ENCODE measurements around the gene TMEM192. TPM values are rescaled to one million over a fixed set of nuclear protein-coding genes. Genes with fewer than 3 reads are reported as not detected.
"Not testable (repeated sequence)": the region's sequence is repeated elsewhere in the genome, so short reads cannot be mapped to it uniquely, and the experiment has no call there.

TMEM192 gene
- total RNA-seq, 2 donors from 2014 or later: 13.1 to 15.1 TPM

DNA sequence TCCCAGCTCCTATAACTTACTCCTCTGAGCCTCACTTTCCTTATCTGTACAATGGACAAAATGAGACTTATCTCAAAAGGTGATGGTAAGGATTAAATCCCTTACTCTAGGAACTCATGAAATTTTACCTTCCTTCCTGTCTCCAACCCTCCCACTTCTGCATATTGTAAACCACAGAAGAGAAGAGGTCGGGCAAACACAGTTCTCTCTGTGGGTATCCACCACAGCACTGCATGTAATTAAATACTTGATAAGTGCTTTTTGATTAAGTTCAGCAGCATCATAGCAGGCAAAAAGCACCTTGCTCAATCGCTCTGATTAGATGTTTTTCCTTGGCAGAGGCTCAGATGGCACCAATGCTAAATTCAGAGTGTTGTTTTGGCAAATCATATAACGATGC is 17.3 kb upstream of the TMEM192 start:
- H3K4me1 Mint-ChIP-seq: no peaks in the 10 kb centered on the region
- no peaks in the 10 kb centered on the region for H3K9me3 Mint-ChIP-seq
- TF ChIP-seq, protein P1, sequence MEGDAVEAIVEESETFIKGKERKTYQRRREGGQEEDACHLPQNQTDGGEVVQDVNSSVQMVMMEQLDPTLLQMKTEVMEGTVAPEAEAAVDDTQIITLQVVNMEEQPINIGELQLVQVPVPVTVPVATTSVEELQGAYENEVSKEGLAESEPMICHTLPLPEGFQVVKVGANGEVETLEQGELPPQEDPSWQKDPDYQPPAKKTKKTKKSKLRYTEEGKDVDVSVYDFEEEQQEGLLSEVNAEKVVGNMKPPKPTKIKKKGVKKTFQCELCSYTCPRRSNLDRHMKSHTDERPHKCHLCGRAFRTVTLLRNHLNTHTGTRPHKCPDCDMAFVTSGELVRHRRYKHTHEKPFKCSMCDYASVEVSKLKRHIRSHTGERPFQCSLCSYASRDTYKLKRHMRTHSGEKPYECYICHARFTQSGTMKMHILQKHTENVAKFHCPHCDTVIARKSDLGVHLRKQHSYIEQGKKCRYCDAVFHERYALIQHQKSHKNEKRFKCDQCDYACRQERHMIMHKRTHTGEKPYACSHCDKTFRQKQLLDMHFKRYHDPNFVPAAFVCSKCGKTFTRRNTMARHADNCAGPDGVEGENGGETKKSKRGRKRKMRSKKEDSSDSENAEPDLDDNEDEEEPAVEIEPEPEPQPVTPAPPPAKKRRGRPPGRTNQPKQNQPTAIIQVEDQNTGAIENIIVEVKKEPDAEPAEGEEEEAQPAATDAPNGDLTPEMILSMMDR (conservative IDR thresholded peaks at IDR 0.05): no peak
- WGBS, 2 experiments (ENCODE audit: insufficient coverage in 1 of 2, insufficient read length in 1 of 2): 71 to 87% methylated on average over 1 to 3 of the region's 3 CpGs
- H3K27me3 Mint-ChIP-seq (ENCODE audit: insufficient read depth): no peaks in the 10 kb centered on the region
- no peaks in the 10 kb centered on the region for H3K27me3 ChIP-seq (ENCODE audit: control insufficient read depth, insufficient read depth, low read length, poor library complexity, severe bottlenecking)
- H3K9me3 ChIP-seq (ENCODE audit: control insufficient read depth, low read length): no peaks in the 10 kb centered on the region
- no peaks in the 10 kb centered on the region for H3K4me1 ChIP-seq (ENCODE audit: control insufficient read depth, insufficient read depth, low read length)
- no peak overlapping the region for H3K27ac Mint-ChIP-seq
- no peaks in the 10 kb centered on the region for H3K36me3 ChIP-seq (ENCODE audit: control insufficient read depth, insufficient read depth, low read length)
- H3K4me3 ChIP-seq (ENCODE audit: low read length): no peak overlapping the region
- no peak for DNase-seq
- no peaks in the 10 kb centered on the region for H3K36me3 Mint-ChIP-seq (ENCODE audit: low read depth)
- H3K27ac ChIP-seq (ENCODE audit: low read depth, low read length): no peak overlapping the region
- H3K9ac ChIP-seq (ENCODE audit: extremely low read depth, low read length, poor library complexity, severe bottlenecking): no peak overlapping the region
- H3K4me3 Mint-ChIP-seq: no peak overlapping the region

DNA sequence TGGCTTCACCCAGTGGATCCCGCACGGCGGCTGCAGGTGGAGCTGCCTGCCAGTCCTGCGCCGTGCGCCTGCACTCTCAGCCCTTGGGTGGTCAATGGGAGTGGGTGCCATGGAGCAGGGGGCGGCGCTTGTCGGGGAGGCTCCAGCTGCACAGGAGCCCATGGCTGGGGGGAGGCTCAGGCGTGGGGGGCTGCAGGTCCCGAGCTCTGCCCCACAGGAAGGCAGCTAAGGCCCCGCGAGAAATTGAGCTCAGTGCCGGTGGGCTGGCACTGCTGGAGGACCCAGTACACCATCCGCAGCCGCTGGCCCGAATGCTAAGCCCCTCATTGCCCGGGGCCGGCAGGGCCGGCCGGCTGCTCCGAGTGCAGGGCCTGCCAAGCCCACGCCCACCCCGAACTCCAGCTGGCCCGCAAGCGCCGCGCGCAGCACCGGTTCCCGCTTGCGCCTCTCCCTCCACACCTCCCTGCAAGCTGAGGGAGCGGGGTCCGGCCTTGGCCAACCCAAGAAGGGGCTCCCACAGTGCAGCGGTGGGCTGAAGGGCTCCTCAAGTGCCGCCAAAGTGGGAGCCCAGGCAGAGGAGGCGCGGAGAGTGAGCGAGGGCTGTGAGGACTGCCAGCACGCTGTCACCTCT is 13.3 kb upstream of the TMEM192 start:
- not testable (repeated sequence) for H3K27ac Mint-ChIP-seq; H3K4me3 ChIP-seq (ENCODE audit: low read length); DNase-seq; H3K9me3 Mint-ChIP-seq; H3K9me3 ChIP-seq (ENCODE audit: control insufficient read depth, low read length); H3K4me1 Mint-ChIP-seq; H3K36me3 Mint-ChIP-seq (ENCODE audit: low read depth); H3K4me3 Mint-ChIP-seq; H3K4me1 ChIP-seq (ENCODE audit: control insufficient read depth, insufficient read depth, low read length); H3K27ac ChIP-seq (ENCODE audit: low read depth, low read length); H3K9ac ChIP-seq (ENCODE audit: extremely low read depth, low read length, poor library complexity, severe bottlenecking); H3K27me3 Mint-ChIP-seq (ENCODE audit: insufficient read depth); H3K36me3 ChIP-seq (ENCODE audit: control insufficient read depth, insufficient read depth, low read length); H3K27me3 ChIP-seq (ENCODE audit: control insufficient read depth, insufficient read depth, low read length, poor library complexity, severe bottlenecking)
- WGBS, 2 experiments (ENCODE audit: insufficient coverage in 1 of 2, insufficient read length in 1 of 2): 93 to 95% methylated on average over 6 to 40 of the region's 40 CpGs

DNA sequence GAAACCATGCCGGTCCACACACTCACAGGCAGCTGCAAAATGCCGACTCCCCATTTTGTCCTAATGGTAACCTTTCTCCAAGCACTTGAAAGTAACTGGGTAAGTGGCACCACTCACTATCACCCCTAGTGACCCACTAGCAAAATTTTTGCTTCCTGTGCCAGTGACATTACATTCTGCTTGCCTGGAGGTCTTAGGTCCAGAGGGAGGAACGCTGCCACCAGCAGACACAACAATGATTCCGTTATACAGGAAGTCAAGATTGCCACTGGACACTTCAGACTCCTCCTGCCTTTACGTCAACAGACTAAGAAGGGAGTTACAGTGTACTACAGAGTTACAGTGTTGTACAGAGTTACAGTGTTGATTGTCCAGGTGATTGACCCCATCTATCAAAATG is 11.8 kb upstream of the TMEM192 start:
- DNase-seq: no peak
- Histone ChIP-seq H3K9ac (ENCODE audit: extremely low read depth, low read length, poor library complexity, severe bottlenecking) (no peak overlapping the region), H3K27ac (ENCODE audit: low read depth, low read length) (no peak overlapping the region), H3K9me3 (ENCODE audit: control insufficient read depth, low read length) (no peaks in the 10 kb centered on the region), H3K36me3 (ENCODE audit: control insufficient read depth, insufficient read depth, low read length) (no peaks in the 10 kb centered on the region), H3K4me1 (ENCODE audit: control insufficient read depth, insufficient read depth, low read length) (no peaks in the 10 kb centered on the region), H3K4me3 (ENCODE audit: low read length) (no peak overlapping the region), H3K27me3 (ENCODE audit: control insufficient read depth, insufficient read depth, low read length, poor library complexity, severe bottlenecking) (no peaks in the 10 kb centered on the region)
- 95 to 100% methylated on average over 3 to 5 of the region's 5 CpGs for WGBS, 2 experiments (ENCODE audit: insufficient coverage in 1 of 2, insufficient read length in 1 of 2)
- Mint-ChIP-seq H3K4me1 (no peaks in the 10 kb centered on the region), H3K4me3 (no peak overlapping the region), H3K27ac (no peak overlapping the region), H3K27me3 (ENCODE audit: insufficient read depth) (no peaks in the 10 kb centered on the region), H3K9me3 (peaks cover 2% of the 10 kb centered on the region), H3K36me3 (ENCODE audit: low read depth) (no peaks in the 10 kb centered on the region)
- TF ChIP-seq, protein P1 (conservative IDR thresholded peaks at IDR 0.05): no peak

All from endodermal cell (in vitro differentiated cells).